Suprapubic skin (tissue), 4 donors: ENCODE results near the gene MED17. TPM values are rescaled to one million over a fixed set of nuclear protein-coding genes. Genes with fewer than 3 reads are reported as not detected.

ENCODE experiments used
- DNase-seq, 2 donors: peaks; one replicate each; pipeline ENCODE4 v3.0.0-alpha.2; 2019; ENCODE audit warnings: low spot score in 2 of 2
- H3K27ac ChIP-seq: fragments of 200-600 bp; sonication (generic); one replicate; pipeline ENCODE4 v1.5.1; 2019
- H3K27me3 ChIP-seq: fragments of 200-600 bp; sonication (generic); one replicate; pipeline ENCODE4 v1.5.1; 2019
- H3K36me3 ChIP-seq: fragments of 200-600 bp; sonication (generic); one replicate; pipeline ENCODE4 v1.5.1; 2019
- H3K4me1 ChIP-seq: fragments of 200-600 bp; sonication (generic); one replicate; pipeline ENCODE4 v1.5.1; 2019
- H3K4me3 ChIP-seq: fragments of 200-600 bp; sonication (generic); one replicate; pipeline ENCODE4 v1.5.1; 2019; ENCODE audit warnings: mild to moderate bottlenecking
- H3K9me3 ChIP-seq: fragments of 200-600 bp; sonication (generic); one replicate; pipeline ENCODE4 v1.5.1; 2019
- CTCF ChIP-seq, 2 donors: fragments of 200-600 bp in 1 of 2; fragments of 450-650 bp in 1 of 2; sonication (generic) in 1 of 2; IDR thresholded peaks; one replicate each; pipeline ENCODE4 v1.5.1; 2016 to 2019; ENCODE audit warnings: antibody characterized with exemption in 2 of 2, mild to moderate bottlenecking in 1 of 2, moderate library complexity in 1 of 2
- EP300 ChIP-seq: sonication (generic); formaldehyde crosslinking; IDR thresholded peaks from one replicate; pipeline ENCODE4 v1.6.1; 2017; ENCODE audit warnings: antibody characterized with exemption
- POLR2A ChIP-seq, 2 donors: fragments of 450-650 bp; IDR thresholded peaks; one replicate each; pipeline ENCODE4 v1.6.1; 2017; ENCODE audit warnings: antibody characterized with exemption in 2 of 2, mild to moderate bottlenecking in 2 of 2, moderate library complexity in 2 of 2
- POLR2AphosphoS5 ChIP-seq, 3 donors: sonication (generic); formaldehyde crosslinking; IDR thresholded peaks; one replicate each; pipeline ENCODE4 v1.6.1; 2017; ENCODE audit warnings: antibody characterized with exemption in 3 of 3
- WGBS: methylation state at CpG from one replicate; pipeline ENCODE4 v1.1.5; 2018; 5-methylcytosine and 5-hydroxymethylcytosine counted together
- total RNA-seq, 4 donors: library from RNA; depleted of rRNA; stranded (reverse); fragments of >200 nt; gene quantifications; one replicate each; pipeline ENCODE4 v1.1.0, GENCODE V29; 2016

MED17 gene
- total RNA-seq, 4 donors from 2014 or later, result 20.3 to 32.2 (median 29.2) TPM

- WGBS, result 62% methylated on average over 3 of the region's 3 CpGs
- Histone ChIP-seq H3K36me3 (no peaks in the 10 kb centered on the region), H3K4me3 (no peak overlapping the region), H3K4me1 (peaks cover 3% of the 10 kb centered on the region), H3K9me3 (no peaks in the 10 kb centered on the region), H3K27me3 (no peaks in the 10 kb centered on the region), H3K27ac (no peak overlapping the region)
- TF ChIP-seq POLR2AphosphoS5 (IDR thresholded peaks at IDR 0.05) (no peak), CTCF (IDR thresholded peaks at IDR 0.05) (no peak), EP300 (no peak), POLR2A (IDR thresholded peaks at IDR 0.05) (no peak)
- no peak for DNase-seq
These were observed 56.9 kb downstream of the MED17 start for GRCh38 chr11:93840981-93841380.

- TF ChIP-seq CTCF (IDR thresholded peaks at IDR 0.05) (no peak), EP300 (no peak), POLR2AphosphoS5 (IDR thresholded peaks at IDR 0.05) (no peak), POLR2A (IDR thresholded peaks at IDR 0.05) (no peak)
- H3K36me3 ChIP-seq, result no peaks in the 10 kb centered on the region
- DNase-seq, result no peak
- no peak overlapping the region for H3K27ac ChIP-seq
- no peaks in the 10 kb centered on the region for H3K27me3 ChIP-seq
- H3K9me3 ChIP-seq, result no peaks in the 10 kb centered on the region
- WGBS, result 91% methylated on average over 2 of the region's 2 CpGs
- H3K4me1 ChIP-seq, result peaks cover 3% of the 10 kb centered on the region
- no peak overlapping the region for H3K4me3 ChIP-seq
These were observed 57.4 kb downstream of the MED17 start for GRCh38 chr11:93841446-93841845.

- H3K4me1 ChIP-seq, result peaks cover 3% of the 10 kb centered on the region
- no peak for DNase-seq
- 65% methylated on average over 4 of the region's 4 CpGs for WGBS
- H3K36me3 ChIP-seq, result no peaks in the 10 kb centered on the region
- no peak overlapping the region for H3K27ac ChIP-seq
- no peaks in the 10 kb centered on the region for H3K27me3 ChIP-seq
- no peaks in the 10 kb centered on the region for H3K9me3 ChIP-seq
- no peak for TF ChIP-seq POLR2AphosphoS5 (IDR thresholded peaks at IDR 0.05)
- TF ChIP-seq CTCF (IDR thresholded peaks at IDR 0.05), result no peak
- no peak for TF ChIP-seq POLR2A (IDR thresholded peaks at IDR 0.05)
- no peak for TF ChIP-seq EP300
- H3K4me3 ChIP-seq, result no peak overlapping the region
These were observed 58.0 kb downstream of the MED17 start for GRCh38 chr11:93842034-93842433.

GRCh38 chr11:93842461-93842860, 58.4 kb downstream of the MED17 start:
- H3K27ac ChIP-seq, result no peak overlapping the region
- no peak overlapping the region for H3K4me3 ChIP-seq
- WGBS, result 46% methylated on average over 6 of the region's 6 CpGs
- TF ChIP-seq CTCF (IDR thresholded peaks at IDR 0.05), result no peak
- no peak for TF ChIP-seq POLR2AphosphoS5 (IDR thresholded peaks at IDR 0.05)
- no peak for TF ChIP-seq EP300
- no peak for TF ChIP-seq POLR2A (IDR thresholded peaks at IDR 0.05)
- no peaks in the 10 kb centered on the region for H3K36me3 ChIP-seq
- H3K27me3 ChIP-seq, result no peaks in the 10 kb centered on the region
- H3K4me1 ChIP-seq, result peaks cover 3% of the 10 kb centered on the region
- H3K9me3 ChIP-seq, result no peaks in the 10 kb centered on the region
- DNase-seq, result no peak

- Histone ChIP-seq H3K27ac (no peak overlapping the region), H3K36me3 (no peaks in the 10 kb centered on the region), H3K4me1 (peaks cover 3% of the 10 kb centered on the region), H3K9me3 (no peaks in the 10 kb centered on the region), H3K27me3 (no peaks in the 10 kb centered on the region), H3K4me3 (no peak overlapping the region)
- TF ChIP-seq EP300, result no peak
- no peak for TF ChIP-seq CTCF (IDR thresholded peaks at IDR 0.05)
- TF ChIP-seq POLR2AphosphoS5 (IDR thresholded peaks at IDR 0.05), result no peak
- no peak for TF ChIP-seq POLR2A (IDR thresholded peaks at IDR 0.05)
- WGBS, result 96% methylated on average over 5 of the region's 5 CpGs
- DNase-seq, result no peak
These were observed 59.8 kb downstream of the MED17 start for GRCh38 chr11:93843906-93844305.
